ENCODE measurements around the gene TXNDC11. TPM values are rescaled to one million over a fixed set of nuclear protein-coding genes. Genes with fewer than 3 reads are reported as not detected.
"Not testable (repeated sequence)": the region's sequence is repeated elsewhere in the genome, so short reads cannot be mapped to it uniquely, and the experiment has no call there.

Gene TXNDC11
- total RNA-seq (ENCODE audit: low replicate concordance) = 26.7 and 39.0 TPM in 2 replicates
- long read RNA-seq, partial matches to known transcripts = 2 of 4 reads
- long read RNA-seq, other reads (novel, unspliced or antisense) = 2 of 4 reads

GRCh38 chr16:11742536-11743307 is at the start of gene TXNDC11:
Gene TXNDC11, minus strand, starts transcription at chr16:11742857. Its CDS starts 127 bp downstream, at chr16:11742730.
- Mint-ChIP-seq H3K4me3 (peak within 1 kb of the TSS; percentile 93), H3K27me3 (no peaks in the 10 kb centered on the region), H3K27ac (peak within 1 kb of the TSS; percentile 95), H3K36me3 (peaks cover 13% of the 10 kb centered on the region), H3K9me3 (no peaks in the 10 kb centered on the region), H3K4me1 (ENCODE audit: unreplicated experiment) (peaks cover 32% of the 10 kb centered on the region)
- peak; percentile 99 for DNase-seq (ENCODE audit: extremely low spot score, unreplicated experiment)
- no peak for TF ChIP-seq CTCF (conservative IDR thresholded peaks at IDR 0.05)

GRCh38 chr16:11791144-11791828 is 48.6 kb upstream of the TXNDC11 start:
- Mint-ChIP-seq H3K27me3 (no peaks in the 10 kb centered on the region), H3K4me3 (peak overlapping the region; percentile 23), H3K4me1 (ENCODE audit: unreplicated experiment) (peaks cover 54% of the 10 kb centered on the region)

GRCh38 chr16:11788914-11789313 is 46.3 kb upstream of the TXNDC11 start:
- no peaks in the 10 kb centered on the region for H3K27me3 Mint-ChIP-seq
- H3K27ac Mint-ChIP-seq = no peak overlapping the region
- peaks cover 14% of the 10 kb centered on the region for H3K36me3 Mint-ChIP-seq
- H3K4me3 Mint-ChIP-seq = no peak overlapping the region
- DNase-seq (ENCODE audit: extremely low spot score, unreplicated experiment) = no peak
- no peak for TF ChIP-seq CTCF (conservative IDR thresholded peaks at IDR 0.05)
- peaks cover 39% of the 10 kb centered on the region for H3K4me1 Mint-ChIP-seq (ENCODE audit: unreplicated experiment)
- no peaks in the 10 kb centered on the region for H3K9me3 Mint-ChIP-seq

More at GRCh38 chr16:11791144-11791828, 48.6 kb upstream of the TXNDC11 start:
- no peak for TF ChIP-seq CTCF (conservative IDR thresholded peaks at IDR 0.05)
- Mint-ChIP-seq H3K27ac (peak overlapping the region; percentile 95), H3K36me3 (peaks cover 22% of the 10 kb centered on the region), H3K9me3 (no peaks in the 10 kb centered on the region)
- no peak for DNase-seq (ENCODE audit: extremely low spot score, unreplicated experiment)

- H3K9me3 Mint-ChIP-seq; DNase-seq (ENCODE audit: extremely low spot score, unreplicated experiment); H3K27me3 Mint-ChIP-seq; H3K27ac Mint-ChIP-seq; H3K4me3 Mint-ChIP-seq: not testable (repeated sequence)
- Mint-ChIP-seq H3K4me1 (ENCODE audit: unreplicated experiment) (peaks cover 30% of the 10 kb centered on the region), H3K36me3 (peaks cover 10% of the 10 kb centered on the region)
Measured at GRCh38 chr16:11784980-11785599, 42.4 kb upstream of the TXNDC11 start.

- H3K4me3 Mint-ChIP-seq; H3K36me3 Mint-ChIP-seq; H3K27ac Mint-ChIP-seq; H3K27me3 Mint-ChIP-seq; DNase-seq (ENCODE audit: extremely low spot score, unreplicated experiment); H3K9me3 Mint-ChIP-seq: not testable (repeated sequence)
- H3K4me1 Mint-ChIP-seq (ENCODE audit: unreplicated experiment) = peaks cover 30% of the 10 kb centered on the region
Measured at GRCh38 chr16:11784381-11784780, 41.7 kb upstream of the TXNDC11 start.

- TF ChIP-seq CTCF (conservative IDR thresholded peaks at IDR 0.05) = no peak
- Mint-ChIP-seq H3K4me3 (no peak overlapping the region), H3K27me3 (no peaks in the 10 kb centered on the region), H3K27ac (peak overlapping the region; percentile 81), H3K36me3 (peaks cover 9% of the 10 kb centered on the region), H3K4me1 (ENCODE audit: unreplicated experiment) (peaks cover 30% of the 10 kb centered on the region), H3K9me3 (no peaks in the 10 kb centered on the region)
- no peak for DNase-seq (ENCODE audit: extremely low spot score, unreplicated experiment)
Measured at GRCh38 chr16:11784038-11784369, 41.3 kb upstream of the TXNDC11 start.

Data from type B pancreatic cell (in vitro differentiated cells).